Sigmoid colon (tissue), 7 donors: ENCODE data around the gene RMRP. TPM values are rescaled to one million over a fixed set of nuclear protein-coding genes. Genes with fewer than 3 reads are reported as not detected.

ENCODE experiments used
- DNase-seq: peaks from one replicate; pipeline ENCODE4 v3.0.0-alpha.2; 2019
- H3K27ac ChIP-seq, 4 donors: fragments of 200-600 bp; sonication (generic); one replicate each; pipeline ENCODE4 v1.5.1; 2016 to 2019; ENCODE audit warnings: mild to moderate bottlenecking in 1 of 4
- H3K27me3 ChIP-seq, 3 donors: fragments of 200-600 bp; sonication (generic); one replicate each; pipeline ENCODE4 v1.5.1; 2019; ENCODE audit warnings: mild to moderate bottlenecking in 1 of 3
- H3K36me3 ChIP-seq, 4 donors: fragments of 200-600 bp; sonication (generic); one replicate each; pipeline ENCODE4 v1.5.1; 2016 to 2019
- H3K4me1 ChIP-seq, 4 donors: fragments of 200-600 bp; sonication (generic); one replicate each; pipeline ENCODE4 v1.5.1; 2017 to 2019
- H3K4me3 ChIP-seq, 4 donors: fragments of 200-600 bp; sonication (generic); one replicate each; pipeline ENCODE4 v1.5.1; 2017 to 2019; ENCODE audit warnings: mild to moderate bottlenecking in 2 of 4, moderate library complexity in 1 of 4
- H3K9me3 ChIP-seq, 4 donors: fragments of 200-600 bp in 3 of 4; sonication (generic) in 3 of 4; one replicate each; pipeline versions ENCODE4 v1.5.1 to v1.6.1; 2013 to 2019
- EP300 ChIP-seq, 4 donors: sonication (generic); formaldehyde crosslinking; IDR thresholded peaks; one replicate each; pipeline ENCODE4 v1.6.1; 2017; ENCODE audit warnings: antibody characterized with exemption in 4 of 4
- POLR2A ChIP-seq, 2 donors: fragments of 450-650 bp; IDR thresholded peaks; one replicate each; pipeline ENCODE4 v1.6.1; 2016; ENCODE audit warnings: antibody characterized with exemption in 2 of 2, mild to moderate bottlenecking in 2 of 2, moderate library complexity in 2 of 2
- POLR2AphosphoS5 ChIP-seq, 4 donors: sonication (generic); formaldehyde crosslinking; IDR thresholded peaks; one replicate each; pipeline ENCODE4 v1.6.1; 2017; ENCODE audit warnings: antibody characterized with exemption in 4 of 4
- WGBS, 2 donors: extraction: QIAGEN DNeasy Blood & Tissue Kit; methylation state at CpG; one replicate each; pipeline ENCODE4 v1.1.7; 2013; 5-methylcytosine and 5-hydroxymethylcytosine counted together
- intact Hi-C: fragments of 100-400 bp; cut with DNase I; formaldehyde crosslinking; loops from one replicate; pipeline ENCODE4 v1.15.1; 2023
- polyA plus RNA-seq, 3 donors: library from polyadenylated mRNA; stranded (reverse); fragments of 200-250 nt; gene quantifications; one replicate each; pipeline ENCODE4 v1.2.3, GENCODE V29; 2013
- total RNA-seq, 4 donors: library from RNA; depleted of rRNA; stranded (reverse); fragments of >200 nt; gene quantifications; one replicate each; pipeline ENCODE4 v1.1.0, GENCODE V29; 2016
- TF ChIP-seq, protein P1 (sequence below), 4 experiments: fragments of 450-650 bp in 3 of 4; fragments of 200-600 bp in 1 of 4; IDR thresholded peaks; one replicate each; pipeline ENCODE4 v1.5.1; 2016 to 2019; ENCODE audit warnings: antibody characterized with exemption in 4 of 4, mild to moderate bottlenecking in 3 of 4, moderate library complexity in 2 of 4
- donor health status: healthy with polysubstance abuse.
- donor health status: Bipolar disorder and iron deficiency.
- donor health status: healthy.

The RMRP gene
- total and polyA plus RNA-seq, 7 donors, result 480 to 26,387 (median 4,377) TPM; not detected in 2

- no peaks in the 10 kb centered on the region for H3K36me3 ChIP-seq
- H3K9me3 ChIP-seq, result no peaks in the 10 kb centered on the region
- H3K27ac ChIP-seq, result no peak overlapping the region
- TF ChIP-seq POLR2A (IDR thresholded peaks at IDR 0.05) (no peak), EP300 (IDR thresholded peaks at IDR 0.05) (no peak), POLR2AphosphoS5 (IDR thresholded peaks at IDR 0.05) (no peak)
- TF ChIP-seq, protein P1, sequence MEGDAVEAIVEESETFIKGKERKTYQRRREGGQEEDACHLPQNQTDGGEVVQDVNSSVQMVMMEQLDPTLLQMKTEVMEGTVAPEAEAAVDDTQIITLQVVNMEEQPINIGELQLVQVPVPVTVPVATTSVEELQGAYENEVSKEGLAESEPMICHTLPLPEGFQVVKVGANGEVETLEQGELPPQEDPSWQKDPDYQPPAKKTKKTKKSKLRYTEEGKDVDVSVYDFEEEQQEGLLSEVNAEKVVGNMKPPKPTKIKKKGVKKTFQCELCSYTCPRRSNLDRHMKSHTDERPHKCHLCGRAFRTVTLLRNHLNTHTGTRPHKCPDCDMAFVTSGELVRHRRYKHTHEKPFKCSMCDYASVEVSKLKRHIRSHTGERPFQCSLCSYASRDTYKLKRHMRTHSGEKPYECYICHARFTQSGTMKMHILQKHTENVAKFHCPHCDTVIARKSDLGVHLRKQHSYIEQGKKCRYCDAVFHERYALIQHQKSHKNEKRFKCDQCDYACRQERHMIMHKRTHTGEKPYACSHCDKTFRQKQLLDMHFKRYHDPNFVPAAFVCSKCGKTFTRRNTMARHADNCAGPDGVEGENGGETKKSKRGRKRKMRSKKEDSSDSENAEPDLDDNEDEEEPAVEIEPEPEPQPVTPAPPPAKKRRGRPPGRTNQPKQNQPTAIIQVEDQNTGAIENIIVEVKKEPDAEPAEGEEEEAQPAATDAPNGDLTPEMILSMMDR (IDR thresholded peaks at IDR 0.05), result no peak
- intact Hi-C loops, result no loop called here
- no peak for DNase-seq
- no peaks in the 10 kb centered on the region for H3K4me1 ChIP-seq
- no peaks in the 10 kb centered on the region for H3K27me3 ChIP-seq
- 88 to 91% methylated on average over 5 of the region's 5 CpGs for WGBS, 2 donors
- H3K4me3 ChIP-seq, result no peak overlapping the region
These were observed 28.2 kb downstream of the RMRP start for GRCh38 chr9:35629597-35629996.

- intact Hi-C loops, result no loop called here
- Histone ChIP-seq H3K9me3 (no peaks in the 10 kb centered on the region), H3K36me3 (no peaks in the 10 kb centered on the region), H3K4me3 (no peak overlapping the region), H3K4me1 (no peaks in the 10 kb centered on the region), H3K27ac (no peak overlapping the region), H3K27me3 (no peaks in the 10 kb centered on the region)
- WGBS, 2 donors, result 95 to 97% methylated on average over 6 of the region's 6 CpGs
- TF ChIP-seq POLR2A (IDR thresholded peaks at IDR 0.05), result no peak
- no peak for TF ChIP-seq POLR2AphosphoS5 (IDR thresholded peaks at IDR 0.05)
- no peak for TF ChIP-seq EP300 (IDR thresholded peaks at IDR 0.05)
- TF ChIP-seq, protein P1 (IDR thresholded peaks at IDR 0.05), result no peak
- no peak for DNase-seq
These were observed 29.3 kb downstream of the RMRP start for GRCh38 chr9:35628389-35628991.

DNA sequence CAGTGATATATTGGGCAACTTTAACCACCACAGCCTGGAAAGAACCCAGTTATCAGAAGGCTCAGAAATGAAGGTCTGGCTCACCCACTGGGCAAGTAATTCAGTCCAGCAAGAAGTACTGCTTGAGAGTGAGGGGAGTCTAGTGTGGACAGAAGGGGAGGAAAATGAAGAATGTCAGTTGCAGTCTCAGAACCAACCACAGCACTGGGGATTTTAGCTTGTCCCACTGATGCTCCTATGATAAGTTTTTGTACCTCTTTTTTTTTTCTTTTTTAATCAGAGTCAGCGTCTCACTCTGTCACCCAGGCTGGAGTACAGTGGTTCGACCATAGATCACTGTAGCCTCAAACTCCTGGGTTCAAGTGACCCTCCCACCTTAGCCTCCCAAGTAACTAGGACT, 30.2 kb downstream of the RMRP start:
- intact Hi-C loops, result no loop called here
- Histone ChIP-seq H3K27me3 (no peaks in the 10 kb centered on the region), H3K9me3 (no peaks in the 10 kb centered on the region), H3K4me1 (no peaks in the 10 kb centered on the region), H3K27ac (no peak overlapping the region), H3K36me3 (no peaks in the 10 kb centered on the region), H3K4me3 (no peak overlapping the region)
- 69 to 90% methylated on average over 2 of the region's 2 CpGs for WGBS, 2 donors
- TF ChIP-seq, protein P1 (IDR thresholded peaks at IDR 0.05), result no peak
- TF ChIP-seq POLR2A (IDR thresholded peaks at IDR 0.05), result no peak
- no peak for TF ChIP-seq POLR2AphosphoS5 (IDR thresholded peaks at IDR 0.05)
- TF ChIP-seq EP300 (IDR thresholded peaks at IDR 0.05), result no peak
- no peak for DNase-seq

GRCh38 chr9:35619800-35620158, 38.0 kb downstream of the RMRP start:
- Histone ChIP-seq H3K27ac (no peak overlapping the region), H3K4me1 (peaks cover 0 to 13% (median 10%) of the 10 kb centered on the region in 4 donors), H3K4me3 (no peak overlapping the region), H3K36me3 (no peaks in the 10 kb centered on the region), H3K9me3 (no peaks in the 10 kb centered on the region), H3K27me3 (peaks cover 0 to 7% (median 0%) of the 10 kb centered on the region in 3 donors)
- DNase-seq, result no peak
- intact Hi-C loops, result no loop called here
- TF ChIP-seq EP300 (IDR thresholded peaks at IDR 0.05), result no peak
- TF ChIP-seq, protein P1 (IDR thresholded peaks at IDR 0.05), result no peak
- no peak for TF ChIP-seq POLR2AphosphoS5 (IDR thresholded peaks at IDR 0.05)
- no peak for TF ChIP-seq POLR2A (IDR thresholded peaks at IDR 0.05)
- WGBS, 2 donors, result 46 to 68% methylated on average over 2 of the region's 2 CpGs
